ENCODE results near the gene ZC3HAV1.
A peak's percentile ranks its signal among the peaks of the same experiment; 100 is the strongest.
"Not testable (repeated sequence)": the region's sequence is repeated elsewhere in the genome, so short reads cannot be mapped to it uniquely, and the experiment has no call there.

The ZC3HAV1 gene

DNA sequence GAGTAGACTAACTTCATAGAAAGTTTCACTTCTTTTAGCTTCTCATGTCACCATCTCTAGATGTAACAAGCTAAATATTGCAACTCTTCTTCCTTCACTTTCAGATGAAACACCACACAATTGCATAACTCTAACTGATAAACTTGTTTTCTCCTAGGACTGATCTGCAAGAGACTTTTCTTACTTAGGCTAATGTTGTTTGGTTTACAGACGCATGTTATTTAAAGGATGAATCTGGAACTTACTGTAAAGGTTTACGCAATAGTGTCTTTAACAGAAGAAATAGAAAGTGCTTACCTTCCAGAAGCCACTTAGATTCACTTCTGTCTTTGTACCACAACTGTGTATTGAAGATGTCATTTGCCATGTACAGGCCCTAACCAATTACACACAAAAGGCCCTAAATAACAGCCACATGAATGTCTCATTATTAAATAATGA, 22.1 kb upstream of the ZC3HAV1 start:
- no peak for DNase-seq (ENCODE audit: low read depth)
- H3K4me3 ChIP-seq (replicated peaks; ENCODE audit: low read depth, low read length): no peak overlapping the region
- TF ChIP-seq, protein P1, sequence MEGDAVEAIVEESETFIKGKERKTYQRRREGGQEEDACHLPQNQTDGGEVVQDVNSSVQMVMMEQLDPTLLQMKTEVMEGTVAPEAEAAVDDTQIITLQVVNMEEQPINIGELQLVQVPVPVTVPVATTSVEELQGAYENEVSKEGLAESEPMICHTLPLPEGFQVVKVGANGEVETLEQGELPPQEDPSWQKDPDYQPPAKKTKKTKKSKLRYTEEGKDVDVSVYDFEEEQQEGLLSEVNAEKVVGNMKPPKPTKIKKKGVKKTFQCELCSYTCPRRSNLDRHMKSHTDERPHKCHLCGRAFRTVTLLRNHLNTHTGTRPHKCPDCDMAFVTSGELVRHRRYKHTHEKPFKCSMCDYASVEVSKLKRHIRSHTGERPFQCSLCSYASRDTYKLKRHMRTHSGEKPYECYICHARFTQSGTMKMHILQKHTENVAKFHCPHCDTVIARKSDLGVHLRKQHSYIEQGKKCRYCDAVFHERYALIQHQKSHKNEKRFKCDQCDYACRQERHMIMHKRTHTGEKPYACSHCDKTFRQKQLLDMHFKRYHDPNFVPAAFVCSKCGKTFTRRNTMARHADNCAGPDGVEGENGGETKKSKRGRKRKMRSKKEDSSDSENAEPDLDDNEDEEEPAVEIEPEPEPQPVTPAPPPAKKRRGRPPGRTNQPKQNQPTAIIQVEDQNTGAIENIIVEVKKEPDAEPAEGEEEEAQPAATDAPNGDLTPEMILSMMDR (IDR thresholded peaks at IDR 0.05; ENCODE audit: low read length, missing control alignments): no peak

DNA sequence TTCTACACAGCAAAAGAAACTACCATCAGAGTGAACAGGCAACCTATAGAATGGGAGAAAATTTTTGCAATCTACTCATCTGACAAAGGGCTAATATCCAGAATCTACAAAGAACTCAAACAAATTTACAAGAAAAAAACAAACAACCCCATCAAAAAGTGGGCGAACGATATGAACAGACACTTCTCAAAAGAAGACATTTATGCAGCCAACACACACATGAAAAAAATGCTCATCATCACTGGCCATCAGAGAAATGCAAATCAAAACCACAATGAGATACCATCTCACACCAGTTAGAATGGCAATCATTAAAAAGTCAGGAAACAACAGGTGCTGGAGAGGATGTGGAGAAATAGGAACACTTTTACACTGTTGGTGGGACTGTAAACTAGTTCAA, 20.3 kb upstream of the ZC3HAV1 start:
- H3K4me3 ChIP-seq (replicated peaks; ENCODE audit: low read depth, low read length); DNase-seq (ENCODE audit: low read depth): not testable (repeated sequence)

DNA sequence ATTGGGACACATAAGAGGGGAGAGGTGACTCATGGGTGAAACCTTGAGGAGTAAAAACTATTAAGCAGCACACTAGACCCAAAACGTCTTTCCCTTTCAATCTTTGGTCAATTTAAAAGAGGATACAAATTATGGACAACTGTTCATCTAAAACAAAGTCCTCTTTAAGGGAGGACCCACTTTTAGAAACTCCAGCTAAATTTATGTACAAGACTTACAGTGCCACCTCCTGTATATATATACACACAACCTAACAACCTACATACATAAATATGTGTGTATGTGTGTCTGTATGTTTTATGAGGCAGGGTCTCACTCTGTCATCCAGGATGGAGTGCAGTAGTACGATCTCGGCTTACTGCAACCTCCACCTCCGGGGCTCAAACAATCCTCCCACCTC, 18.1 kb upstream of the ZC3HAV1 start:
- DNase-seq (ENCODE audit: low read depth): no peak
- TF ChIP-seq, protein P1 (IDR thresholded peaks at IDR 0.05; ENCODE audit: low read length, missing control alignments): no peak
- no peak overlapping the region for H3K4me3 ChIP-seq (replicated peaks; ENCODE audit: low read depth, low read length)

DNA sequence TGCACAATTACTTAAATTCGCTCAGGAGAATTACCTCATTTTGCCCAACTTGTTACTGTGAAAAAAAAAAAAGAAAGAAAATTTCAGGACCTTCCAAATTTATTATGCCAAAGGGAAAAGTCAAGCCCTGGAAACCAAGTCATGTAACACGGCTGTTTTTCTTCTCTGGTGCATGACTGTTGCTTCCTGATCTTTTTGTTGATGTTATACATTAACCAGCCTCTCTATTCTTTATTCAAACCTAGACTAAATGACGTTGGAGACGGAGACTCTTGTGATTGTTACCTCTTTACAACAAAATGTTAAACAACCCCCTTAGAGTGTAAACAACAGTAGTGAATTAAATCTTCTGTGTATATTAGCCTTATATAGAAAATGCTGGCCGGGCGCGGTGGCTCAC, 16.1 kb upstream of the ZC3HAV1 start:
- TF ChIP-seq, protein P1 (IDR thresholded peaks at IDR 0.05; ENCODE audit: low read length, missing control alignments): no peak
- H3K4me3 ChIP-seq (replicated peaks; ENCODE audit: low read depth, low read length): no peak overlapping the region
- no peak for DNase-seq (ENCODE audit: low read depth)

- H3K4me3 ChIP-seq (replicated peaks; ENCODE audit: low read depth, low read length); DNase-seq (ENCODE audit: low read depth): not testable (repeated sequence)
Observed at GRCh38 chr7:139124995-139125394, 15.5 kb upstream of the ZC3HAV1 start.

GRCh38 chr7:139124084-139124914, 14.8 kb upstream of the ZC3HAV1 start:
- no peak for DNase-seq (ENCODE audit: low read depth)
- H3K4me3 ChIP-seq (replicated peaks; ENCODE audit: low read depth, low read length): no peak overlapping the region
- TF ChIP-seq, protein P1 (IDR thresholded peaks at IDR 0.05; ENCODE audit: low read length, missing control alignments): no peak

DNA sequence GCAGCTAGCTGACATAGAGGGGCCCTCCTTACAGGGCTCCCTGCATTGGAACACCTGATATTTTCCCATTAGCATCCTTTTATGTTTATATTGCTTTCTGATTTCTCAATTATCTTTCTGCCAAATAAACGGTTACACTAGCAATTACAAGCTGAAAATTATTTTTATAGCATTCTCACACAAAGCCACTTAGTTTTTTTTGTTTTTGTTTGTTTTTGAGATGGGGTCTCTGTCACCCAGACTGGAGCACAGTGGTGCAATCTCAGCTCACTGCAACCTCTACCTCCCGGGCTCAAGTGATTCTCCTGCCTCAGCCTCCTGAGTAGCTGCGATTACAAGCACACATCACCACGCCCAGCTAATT, 9.9 kb upstream of the ZC3HAV1 start:
- TF ChIP-seq, protein P1 (IDR thresholded peaks at IDR 0.05; ENCODE audit: low read length, missing control alignments): no peak
- H3K4me3 ChIP-seq (replicated peaks; ENCODE audit: low read depth, low read length): no peak overlapping the region
- no peak for DNase-seq (ENCODE audit: low read depth)

DNA sequence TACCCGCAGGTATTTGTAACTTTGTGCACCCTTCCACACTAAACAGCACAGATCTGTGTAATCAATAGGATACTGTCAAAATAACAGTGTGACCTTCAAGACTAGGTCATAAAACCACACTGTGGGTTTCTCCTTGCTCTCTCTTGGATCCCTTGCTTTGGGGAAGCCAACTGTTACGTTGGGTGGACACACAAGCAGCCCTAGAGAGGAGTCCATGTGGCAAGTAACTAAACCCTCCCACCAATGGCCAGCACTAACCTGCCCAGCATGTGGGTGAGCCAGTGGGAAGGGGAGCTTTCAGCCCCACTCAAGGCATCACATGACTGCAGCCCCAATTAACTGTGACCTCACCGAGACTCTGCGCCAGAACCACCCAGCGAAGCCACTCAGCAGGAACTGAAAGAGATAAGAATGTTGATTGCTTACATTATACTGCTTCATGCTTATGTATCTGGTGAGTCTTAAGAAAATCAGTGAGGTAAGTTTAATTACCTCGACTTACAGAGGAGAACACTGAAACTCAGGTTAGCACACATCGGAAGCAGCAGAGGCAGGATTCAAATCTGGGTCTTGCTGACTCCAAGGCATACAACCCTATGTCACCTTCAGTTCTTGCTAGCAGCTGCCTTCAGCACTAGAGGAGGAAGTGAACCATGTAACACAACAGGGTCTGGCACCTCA, 9.4 kb upstream of the ZC3HAV1 start:
- DNase-seq (ENCODE audit: low read depth): peak; percentile 13
- no peak overlapping the region for H3K4me3 ChIP-seq (replicated peaks; ENCODE audit: low read depth, low read length)
- TF ChIP-seq, protein P1 (IDR thresholded peaks at IDR 0.05; ENCODE audit: low read length, missing control alignments): no peak
